ENCODE data around the gene CYP27B1.
"Not testable (repeated sequence)": the region's sequence is repeated elsewhere in the genome, so short reads cannot be mapped to it uniquely, and the experiment has no call there.

Gene CYP27B1

DNA sequence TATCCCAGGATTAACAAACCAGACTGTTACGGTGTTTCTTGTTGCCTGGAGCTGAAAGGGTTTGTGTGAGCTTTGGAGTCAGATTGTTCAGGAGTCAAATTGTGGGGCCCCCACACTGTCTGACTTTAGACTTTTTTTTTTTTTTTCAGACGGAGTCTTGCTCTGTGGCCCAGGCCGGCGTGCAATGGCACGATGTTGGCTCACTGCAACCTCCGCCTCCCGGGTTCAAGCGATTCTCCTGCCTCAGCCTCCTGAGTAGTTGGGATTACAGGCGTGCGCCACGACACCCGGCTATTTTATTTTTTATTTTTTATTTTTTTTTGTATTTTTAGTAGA is 16.6 kb upstream of the CYP27B1 start:
- DNase-seq, result no peak

DNA sequence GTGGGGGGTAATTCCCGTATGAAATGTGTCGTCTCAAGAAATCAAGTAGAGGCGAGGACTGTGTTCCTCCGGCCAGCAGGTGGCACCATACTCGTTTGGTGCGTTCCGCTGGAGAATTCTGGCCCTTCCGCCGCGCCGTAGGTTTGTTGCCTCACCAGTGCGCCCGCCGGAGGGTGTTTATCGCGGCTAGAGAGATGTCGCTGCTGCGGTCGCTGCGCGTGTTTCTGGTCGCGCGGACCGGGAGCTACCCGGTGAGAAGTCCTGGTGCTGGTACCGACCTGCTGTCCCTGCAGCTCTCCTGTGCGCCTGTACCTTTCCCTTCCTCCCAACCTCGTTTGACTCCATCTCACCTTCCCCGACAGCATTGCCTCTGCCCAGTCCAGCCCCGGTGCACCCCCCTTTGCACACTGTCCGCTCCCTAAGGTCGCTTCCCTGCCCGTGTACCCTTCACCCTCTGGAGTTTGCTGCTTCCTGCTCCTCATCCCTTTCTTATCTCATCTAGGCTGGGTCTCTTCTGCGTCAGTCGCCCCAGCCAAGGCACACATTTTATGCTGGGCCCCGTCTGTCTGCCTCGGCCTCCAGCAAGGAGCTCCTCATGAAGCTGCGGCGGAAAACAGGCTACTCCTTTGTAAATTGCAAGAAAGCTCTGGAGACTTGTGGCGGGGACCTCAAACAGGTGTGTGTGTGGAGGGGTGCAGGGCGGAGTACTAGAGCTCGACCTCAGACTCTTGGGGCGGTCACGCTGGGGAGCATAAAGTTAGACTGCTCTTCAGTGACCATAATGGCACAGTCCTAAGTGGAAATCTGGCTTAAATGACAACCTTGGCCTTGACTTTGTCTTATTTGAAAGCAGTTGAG is 16.0 kb upstream of the CYP27B1 start, which contains the start of gene TSFM:
Gene TSFM (plus strand): TSS at position 180 of the 858 bp plus-strand sequence. CDS start 15 bp downstream, at position 195.
- DNase-seq, result peak; percentile 93

DNA sequence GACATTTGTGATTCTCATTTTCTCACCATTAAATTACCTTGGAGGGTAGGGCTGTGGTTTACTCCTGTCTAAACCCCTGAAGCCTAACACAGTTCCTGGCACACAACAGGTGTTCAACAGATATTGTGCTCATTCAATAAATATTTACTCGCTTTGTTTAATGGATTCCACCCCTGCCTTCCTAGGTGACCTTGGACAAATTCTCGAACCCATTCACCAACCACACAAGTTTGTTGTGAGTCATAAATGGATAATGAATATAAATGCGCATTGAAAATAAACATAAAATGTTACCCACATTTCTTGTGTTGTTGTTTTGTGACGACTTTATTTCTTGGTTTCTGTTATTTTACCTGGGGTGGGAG is 15.3 kb upstream of the CYP27B1 start:
- no peak for DNase-seq

DNA sequence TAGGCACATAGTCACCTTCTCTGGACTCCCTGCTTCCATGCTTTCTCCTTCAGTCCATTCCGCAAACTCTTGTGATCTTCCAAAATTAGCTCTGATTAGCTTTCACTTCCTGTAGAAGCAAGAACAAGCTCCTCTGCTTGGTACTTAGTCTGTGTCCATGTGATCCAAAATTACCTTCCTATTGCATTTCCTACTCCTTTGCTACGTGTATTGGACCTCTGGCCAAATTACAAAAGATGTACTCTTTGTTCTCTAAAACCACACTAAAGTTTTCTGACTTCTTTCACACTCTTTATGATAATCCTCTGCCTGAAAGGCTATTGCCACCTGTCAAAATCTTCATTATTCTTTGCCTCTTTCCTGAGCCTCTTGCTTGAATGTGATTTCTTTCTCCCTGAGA is 14.9 kb upstream of the CYP27B1 start:
- DNase-seq, result no peak

DNA sequence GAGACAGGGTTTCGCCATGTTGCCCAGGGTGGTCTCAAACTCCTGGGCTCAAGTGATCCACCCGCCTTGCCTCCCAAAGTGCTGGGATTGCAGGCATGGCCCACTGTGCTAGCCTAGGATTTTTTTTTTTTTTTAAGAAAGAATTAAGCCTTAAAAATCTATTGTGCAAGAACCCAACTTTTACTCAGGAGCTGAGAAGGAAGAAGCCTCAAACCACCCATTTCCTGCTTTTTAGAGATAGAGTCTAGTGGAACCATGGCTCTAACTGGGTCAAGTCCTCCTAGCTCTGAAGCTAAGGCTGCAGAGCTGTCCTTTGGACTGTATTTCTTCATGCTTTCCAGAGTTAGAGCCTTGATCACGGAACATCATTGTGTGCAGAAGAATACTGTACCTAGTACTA is 14.4 kb upstream of the CYP27B1 start:
- no peak for DNase-seq

DNA sequence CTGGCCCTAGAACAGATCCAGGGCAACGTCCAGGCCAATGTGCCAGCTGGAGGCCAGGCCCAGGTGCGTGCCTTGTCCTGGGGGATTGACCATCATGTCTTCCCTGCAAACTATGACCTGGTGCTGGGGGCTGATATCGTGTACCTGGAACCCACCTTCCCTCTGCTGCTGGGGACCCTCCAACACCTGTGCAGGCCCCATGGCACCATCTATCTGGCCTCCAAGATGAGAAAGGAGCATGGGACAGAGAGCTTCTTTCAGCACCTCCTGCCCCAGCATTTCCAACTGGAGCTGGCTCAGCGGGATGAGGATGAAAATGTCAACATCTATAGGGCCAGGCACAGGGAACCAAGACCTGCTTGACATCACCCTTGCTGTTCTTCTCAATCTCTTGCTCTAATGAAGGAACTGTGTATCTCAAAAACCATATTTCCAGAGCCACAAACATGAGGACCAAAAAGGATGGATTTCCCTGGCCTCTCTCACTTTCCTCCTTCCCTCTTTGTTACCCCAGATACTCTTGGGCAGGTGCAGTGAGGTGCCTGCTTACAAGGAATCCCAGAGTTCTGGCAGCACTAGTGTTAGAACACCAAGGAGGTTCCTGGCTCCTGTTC is 13.5 kb upstream of the CYP27B1 start:
- DNase-seq, result no peak

DNA sequence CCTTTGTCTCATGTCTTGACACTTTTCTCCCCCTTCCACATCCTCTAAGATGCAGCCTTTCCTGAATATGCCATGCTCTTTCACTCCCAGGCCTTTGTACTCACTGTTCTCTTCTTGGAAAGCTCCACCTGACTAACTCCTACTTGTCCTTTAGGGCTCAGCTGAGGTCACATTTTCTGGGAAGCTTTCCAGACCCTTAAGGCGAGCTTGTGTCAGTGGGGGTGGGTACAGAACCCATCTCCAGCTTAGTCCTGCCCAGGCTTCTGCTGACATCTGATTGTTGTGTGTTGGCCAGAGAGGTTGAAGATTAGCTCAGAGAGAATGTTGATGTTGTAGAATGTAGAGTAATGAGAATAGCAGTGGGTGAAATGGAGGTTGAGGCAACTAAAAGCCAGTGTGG is 12.9 kb upstream of the CYP27B1 start:
- DNase-seq, result no peak

DNA sequence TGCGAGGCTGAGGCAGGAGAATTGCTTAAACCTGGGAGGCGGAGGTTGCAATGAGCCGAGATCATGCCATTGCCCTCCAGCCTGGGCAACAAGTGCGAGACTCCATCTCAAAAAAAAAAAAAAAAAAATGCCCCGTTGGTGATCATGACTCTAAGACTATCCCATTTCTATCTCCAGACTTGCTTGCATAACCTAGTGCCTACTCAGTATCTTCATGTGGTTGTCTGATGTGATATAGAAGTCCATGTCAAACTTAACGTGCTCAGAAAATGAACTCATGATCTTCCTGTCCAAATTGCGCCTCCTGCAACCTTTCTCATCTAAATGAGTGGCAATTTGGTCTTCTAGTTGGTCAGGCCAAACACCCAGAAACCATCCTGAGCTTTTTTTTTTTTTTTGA is 11.0 kb upstream of the CYP27B1 start:
- no peak for DNase-seq

DNA sequence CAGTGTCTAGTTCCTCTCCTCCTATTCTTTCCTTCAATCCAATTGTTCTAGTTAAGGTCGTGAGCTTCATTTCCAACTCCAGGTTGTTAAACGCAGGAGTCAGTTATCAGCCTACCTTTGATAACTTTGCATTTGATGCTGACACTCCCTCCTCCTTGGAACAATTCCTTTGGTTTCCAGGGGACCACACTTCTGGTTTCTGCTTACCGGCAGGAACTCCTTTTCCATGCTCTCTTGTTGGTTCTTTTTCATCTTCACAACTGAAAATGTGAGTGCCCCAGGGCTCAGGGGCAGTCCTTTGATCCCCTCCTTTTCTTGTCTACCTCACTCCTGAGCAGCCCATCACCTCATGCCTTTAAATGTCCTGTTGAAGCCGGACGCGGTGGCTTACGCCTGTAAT is 10.5 kb upstream of the CYP27B1 start:
- DNase-seq, result no peak

DNA sequence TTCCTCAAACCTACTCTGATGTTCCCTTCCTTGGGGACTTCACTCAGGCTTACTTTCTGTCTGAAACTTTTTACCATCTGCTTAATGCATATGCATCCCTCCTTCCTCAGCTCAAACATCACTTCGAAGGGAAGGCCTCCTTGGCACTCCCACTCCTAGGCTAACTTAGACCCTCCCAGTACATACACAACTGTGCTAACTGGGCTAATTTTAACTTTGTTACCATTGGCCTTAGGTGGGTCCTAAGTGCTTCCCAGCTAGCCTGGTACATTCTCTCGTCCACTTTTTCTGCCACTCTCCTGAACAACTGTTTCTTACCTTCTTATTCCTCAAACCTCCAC is 9.3 kb upstream of the CYP27B1 start:
- no peak for DNase-seq

DNA sequence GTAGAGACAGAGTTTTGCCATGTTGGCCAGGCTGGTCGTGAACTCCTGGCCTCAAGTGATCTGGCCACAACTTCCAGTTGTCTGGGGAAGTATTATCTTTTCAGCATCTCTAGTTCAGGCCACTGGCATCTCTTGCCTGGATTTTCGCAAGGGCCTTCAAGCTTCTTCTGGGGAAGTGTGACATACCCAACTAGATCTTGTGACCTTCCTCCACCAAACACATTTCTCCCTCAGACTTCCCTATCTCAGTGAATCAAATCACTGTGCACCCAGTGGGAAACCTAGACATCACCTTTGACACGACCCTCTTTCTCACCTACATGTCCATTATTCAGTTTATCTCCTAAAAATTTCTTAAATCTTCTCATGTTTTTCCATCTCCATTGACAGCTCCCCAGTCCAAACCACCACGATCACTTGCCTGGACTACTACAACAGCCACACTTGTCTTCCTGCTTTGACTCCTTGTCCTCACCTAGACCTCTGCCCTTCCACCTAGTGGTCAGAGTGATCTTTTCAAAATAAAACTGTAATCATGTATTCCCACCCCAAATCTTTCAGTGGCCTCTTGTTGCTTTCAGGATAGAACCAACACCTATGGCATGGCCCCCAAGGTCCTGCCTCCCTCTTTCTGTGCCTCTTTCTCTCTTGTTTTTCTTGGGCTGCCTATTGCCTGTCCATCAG is 8.8 kb upstream of the CYP27B1 start:
- DNase-seq, result no peak

DNA sequence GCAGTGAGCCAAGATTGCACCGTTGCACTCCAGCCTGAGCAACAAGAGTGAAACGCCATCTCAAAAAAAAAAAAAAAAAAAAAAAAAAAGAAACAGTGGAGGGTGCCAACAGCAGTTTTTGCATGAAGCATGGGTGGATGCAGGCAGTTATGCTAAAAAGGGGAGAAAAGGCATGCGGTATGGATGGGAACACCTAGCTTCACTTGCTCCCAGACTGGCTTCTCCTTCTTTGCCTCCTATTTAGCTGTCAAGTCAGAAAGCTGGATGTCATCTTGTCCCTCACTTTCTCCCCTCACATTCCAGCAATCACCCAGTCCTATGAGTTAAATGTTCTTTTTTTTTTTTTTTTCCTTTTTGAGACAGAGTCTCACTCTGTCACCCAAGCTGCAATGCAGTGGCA is 8.2 kb upstream of the CYP27B1 start:
- DNase-seq, result no peak

DNA sequence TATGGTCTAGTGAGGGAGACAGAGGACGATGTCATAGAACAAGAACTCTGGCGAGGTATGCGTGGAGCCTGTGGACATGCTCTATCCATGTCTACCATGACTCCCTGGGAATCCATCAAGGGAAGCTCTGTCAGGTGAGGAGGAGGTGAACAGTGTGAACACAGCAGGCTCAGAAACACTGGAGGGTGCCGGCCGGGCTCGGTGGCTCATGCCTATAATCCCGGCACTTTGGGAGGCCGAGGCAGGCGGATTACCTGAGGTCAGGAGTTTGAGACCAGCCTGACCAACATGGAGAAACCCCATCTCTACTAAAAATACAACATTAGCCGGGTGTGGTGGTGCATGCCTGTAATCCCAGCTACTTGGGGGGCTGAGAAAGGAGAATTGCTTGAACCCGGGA is 7.8 kb upstream of the CYP27B1 start:
- DNase-seq, result not testable (repeated sequence)

DNA sequence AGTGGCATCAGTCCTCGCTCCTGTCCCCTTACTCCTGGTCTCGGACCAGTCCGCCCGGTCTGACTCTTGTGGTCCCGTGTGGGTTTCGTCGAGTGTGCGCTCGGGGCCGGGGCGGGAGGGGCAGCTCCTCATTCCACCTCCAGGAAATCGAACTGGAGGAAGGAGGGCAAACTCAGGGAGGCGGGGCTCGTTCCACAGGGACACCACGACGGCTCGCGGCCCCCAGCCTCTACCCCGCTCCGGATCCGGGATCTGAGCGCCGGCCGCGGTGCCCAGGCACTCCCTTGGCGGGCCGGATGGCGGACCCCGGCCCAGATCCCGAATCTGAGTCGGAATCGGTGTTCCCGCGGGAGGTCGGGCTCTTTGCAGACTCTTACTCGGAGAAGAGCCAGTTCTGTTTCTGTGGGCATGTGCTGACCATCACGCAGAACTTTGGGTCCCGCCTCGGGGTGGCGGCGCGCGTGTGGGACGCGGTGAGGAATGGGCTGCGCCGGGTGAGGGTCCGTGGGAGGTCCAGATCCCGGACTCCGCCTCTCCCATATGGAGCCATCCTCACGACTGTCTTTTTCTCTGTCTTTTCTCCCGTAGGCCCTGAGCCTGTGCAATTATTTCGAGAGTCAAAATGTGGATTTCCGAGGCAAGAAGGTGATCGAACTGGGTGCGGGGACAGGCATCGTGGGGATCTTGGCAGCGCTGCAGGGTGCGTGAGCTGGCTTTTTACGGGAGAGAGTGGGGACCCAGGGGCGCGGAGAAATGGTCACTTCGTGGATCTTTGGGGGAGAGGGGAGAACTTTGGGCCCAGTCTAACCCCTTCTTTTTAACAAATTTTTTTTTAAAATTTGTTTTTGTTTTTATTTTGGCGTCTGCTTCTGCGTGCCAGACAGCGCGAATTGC is 5.8 kb upstream of the CYP27B1 start, which contains the start of gene EEF1AKMT3:
Gene EEF1AKMT3 (plus strand): TSS at position 186 of the 894 bp plus-strand sequence. CDS start 111 bp downstream, at position 297.
- DNase-seq, result no peak

DNA sequence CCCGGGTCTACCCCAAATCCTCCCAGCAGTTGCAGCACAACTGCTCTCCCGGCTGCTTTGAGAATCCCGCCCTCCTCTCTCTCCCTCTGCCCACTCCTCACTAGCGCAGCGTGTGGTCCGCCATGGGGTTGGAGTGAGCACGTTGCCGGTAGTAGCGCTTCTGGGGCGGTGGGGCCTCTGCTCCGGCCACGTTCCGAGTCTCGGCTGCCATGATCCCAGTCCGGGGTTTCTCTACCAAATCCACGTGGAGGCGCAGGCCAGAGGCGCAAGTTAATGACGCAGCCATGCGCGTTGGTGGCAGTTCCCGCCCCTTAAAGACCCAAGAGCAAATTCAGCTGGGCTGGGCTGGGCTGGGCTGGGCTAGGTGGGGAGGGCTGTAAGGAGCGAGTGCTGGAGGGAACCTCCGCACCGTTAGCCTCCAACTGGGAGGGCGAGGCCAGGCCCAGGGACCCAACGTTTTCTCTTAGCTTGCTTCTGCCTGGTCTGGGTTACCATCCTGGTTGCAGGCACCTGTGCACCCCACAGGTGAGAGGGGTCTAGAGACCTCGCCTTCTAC is 5.1 kb upstream of the CYP27B1 start, which contains the start of gene METTL1:
Gene METTL1 (minus strand): TSS at position 233 of the 556 bp plus-strand sequence. CDS start 22 bp downstream, at position 211.
- DNase-seq, result peak; percentile 81

DNA sequence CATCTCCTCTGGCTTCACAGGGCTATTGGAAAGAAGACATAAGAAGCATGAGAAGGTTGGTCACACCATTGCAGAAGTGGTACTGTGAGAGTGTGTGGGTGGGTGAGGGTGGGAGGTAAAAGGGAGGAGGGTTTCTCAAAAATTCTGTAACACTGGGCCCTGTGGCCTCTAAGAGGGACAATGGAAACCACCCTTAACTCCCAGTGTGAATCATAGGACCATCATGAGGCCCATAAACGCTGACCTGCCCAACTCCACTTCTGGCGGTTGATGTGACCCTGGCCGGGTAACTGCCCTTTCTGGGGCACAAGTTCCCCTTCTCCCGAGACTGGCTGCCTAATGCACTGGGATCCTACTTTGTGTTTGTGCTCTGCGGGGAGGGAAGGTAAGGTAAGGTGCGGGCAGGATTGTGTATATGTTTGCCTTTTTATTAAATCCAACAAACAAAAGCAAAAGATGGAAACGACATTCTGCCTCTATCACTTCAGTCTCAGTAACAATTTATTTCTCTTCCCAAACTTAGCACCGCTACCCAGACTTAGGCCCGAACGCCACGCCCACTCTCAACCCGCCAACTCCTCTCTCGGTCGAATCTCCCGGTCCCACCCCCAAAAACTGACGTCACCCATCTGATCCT is 4.5 kb upstream of the CYP27B1 start:
- peak; percentile 67 for DNase-seq

DNA sequence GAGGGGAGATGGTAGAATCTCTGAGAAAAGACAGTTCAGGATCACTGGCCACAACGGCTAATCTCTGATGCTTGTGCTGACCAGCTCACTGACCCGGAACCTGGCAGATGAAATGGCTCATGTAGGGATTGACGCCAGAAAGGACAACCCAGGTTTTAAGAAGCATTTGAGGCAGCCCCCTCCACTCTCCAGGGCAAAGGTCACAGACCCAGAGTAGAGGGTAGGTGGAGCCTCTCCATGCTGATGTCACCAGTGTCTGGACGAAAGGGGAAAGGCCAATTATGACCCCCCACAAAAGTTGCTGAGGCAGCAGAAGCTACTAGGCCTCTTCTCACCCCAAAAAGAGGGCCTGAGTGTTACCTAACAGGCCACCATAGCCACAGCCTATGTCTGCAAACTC is 3.9 kb upstream of the CYP27B1 start:
- no peak for DNase-seq

DNA sequence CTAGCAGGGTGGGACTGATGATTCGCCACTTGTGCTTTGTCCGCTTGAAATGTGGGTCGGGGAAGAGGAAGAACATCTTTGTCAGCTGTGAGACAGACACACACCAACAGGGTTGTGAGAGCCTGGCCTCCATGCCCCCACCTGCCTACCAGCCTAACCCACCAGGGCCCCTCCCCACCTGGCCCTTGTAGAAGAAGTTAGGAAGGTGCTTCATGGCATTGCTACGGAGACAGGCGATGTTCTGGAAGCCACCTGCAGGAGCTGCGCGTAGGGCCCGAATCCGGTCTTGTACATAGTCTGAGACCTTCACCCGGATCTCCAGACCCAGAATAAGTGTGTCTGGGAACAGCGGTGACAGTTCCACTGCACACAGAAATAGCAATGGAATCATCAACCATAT is 2.7 kb upstream of the CYP27B1 start:
- DNase-seq, result no peak

DNA sequence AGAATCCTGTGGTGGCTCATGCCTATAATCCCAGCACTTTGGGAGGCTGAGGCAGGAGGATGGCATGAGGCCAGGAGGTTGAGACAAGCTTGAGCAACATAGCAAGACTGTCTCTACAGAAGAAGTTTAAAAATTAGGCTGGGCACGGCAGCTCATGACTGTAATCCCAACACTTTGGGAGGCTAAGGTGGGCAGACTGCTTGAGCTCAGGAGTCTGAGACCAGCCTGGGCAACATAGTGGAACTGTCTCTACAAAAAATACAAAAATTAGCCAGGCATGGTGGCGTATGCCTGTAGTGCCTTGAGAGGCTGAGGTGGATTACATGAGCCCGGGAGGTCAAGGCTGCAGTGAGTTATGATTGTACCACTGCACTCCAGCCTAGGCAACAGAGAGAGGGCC is 998 bp upstream of the CYP27B1 start:
- no peak for DNase-seq

DNA sequence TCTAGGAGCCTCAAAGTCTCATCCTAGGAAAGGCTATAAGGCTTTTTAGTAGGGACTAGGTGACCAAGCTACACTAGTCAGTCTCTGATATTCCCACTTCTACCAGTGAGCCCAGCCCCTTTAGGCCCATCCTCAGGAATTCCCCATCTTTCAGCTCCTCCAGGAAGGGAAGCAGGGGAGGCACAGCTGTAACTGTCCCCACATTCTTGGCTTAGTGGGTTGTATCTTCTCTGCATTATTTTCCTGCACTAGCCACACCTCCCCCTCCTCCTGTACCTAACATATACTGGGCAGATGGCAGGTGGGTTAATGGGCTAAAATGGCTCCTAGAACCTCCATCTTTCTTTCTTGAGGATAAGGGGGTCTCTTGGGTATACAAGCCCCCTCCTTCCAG is 424 bp upstream of the CYP27B1 start:
- DNase-seq, result no peak

DNA sequence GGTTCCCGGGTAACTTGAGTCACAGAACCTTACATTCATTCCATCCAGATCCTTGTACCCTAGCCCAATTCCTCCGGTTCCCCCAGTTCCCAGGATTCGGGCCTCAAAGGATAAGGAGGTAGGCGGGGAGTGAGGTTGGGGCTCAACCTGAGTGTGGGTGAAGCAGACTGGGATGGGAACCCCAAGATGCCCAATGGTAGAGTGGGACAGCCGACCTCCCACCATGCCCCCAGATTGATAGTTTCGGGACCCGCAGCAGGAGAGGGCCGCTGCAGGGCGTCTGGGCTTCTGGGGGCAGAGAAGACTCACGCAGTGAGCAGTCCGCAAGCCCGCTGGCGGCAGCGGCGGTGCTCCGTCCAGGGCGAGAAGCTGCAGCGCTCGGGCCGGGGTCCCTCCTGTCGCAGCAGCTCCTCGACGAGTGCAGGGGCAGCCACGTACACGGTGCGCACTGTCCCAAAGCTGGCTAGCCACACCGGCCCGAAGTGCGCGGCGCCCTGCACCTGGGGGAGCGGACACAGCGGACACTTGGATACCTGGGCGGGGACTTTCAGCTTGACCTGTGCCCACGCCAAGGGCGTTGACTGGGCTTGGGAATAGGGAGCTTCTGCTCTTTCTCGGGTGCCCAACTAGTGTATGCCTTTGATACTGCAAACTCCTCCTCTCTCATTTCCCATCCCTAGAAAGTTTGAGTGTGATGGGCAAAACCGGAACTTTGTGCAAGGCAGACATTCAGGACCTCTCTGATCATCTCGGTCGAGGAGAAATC is 997 bp downstream of the CYP27B1 start:
- DNase-seq, result no peak
